Neutrophil (primary cell): ENCODE results near the gene RHBDL2.

Source experiments
- H3K27ac ChIP-seq: fragments of 200-600 bp; sonication (generic); 2 replicates; pipeline ENCODE4 v1.5.1; 2016; ENCODE audit warnings: mild to moderate bottlenecking, moderate library complexity
- H3K27me3 ChIP-seq: fragments of 200-600 bp; sonication (generic); 2 replicates; pipeline ENCODE4 v1.6.0; 2016; ENCODE audit warnings: mild to moderate bottlenecking
- H3K36me3 ChIP-seq: fragments of 200-600 bp; sonication (generic); 2 replicates; pipeline ENCODE4 v1.5.1; 2017
- H3K4me1 ChIP-seq, 2 experiments: fragments of 200-600 bp in 1 of 2; sonication (generic) in 1 of 2; 1 replicate in 1 of 2; 2 replicates in 1 of 2; pipeline versions ENCODE4 v1.5.1 to v1.6.1; 2013 to 2016; ENCODE audit warnings: low read depth in 1 of 2, low read length in 1 of 2, mild to moderate bottlenecking in 1 of 2, moderate library complexity in 1 of 2; ENCODE audit not compliant: control insufficient read depth in 1 of 2, insufficient read depth in 1 of 2
- H3K4me3 ChIP-seq, 2 experiments: fragments of 200-600 bp in 1 of 2; sonication (generic) in 1 of 2; 1 replicate in 1 of 2; 2 replicates in 1 of 2; pipeline ENCODE4 v1.5.1; 2013 to 2016; ENCODE audit warnings: low read depth in 1 of 2, low read length in 1 of 2, mild to moderate bottlenecking in 1 of 2, moderate library complexity in 1 of 2
- H3K9me3 ChIP-seq: fragments of 200-600 bp; sonication (generic); 2 replicates; pipeline ENCODE4 v1.5.1; 2016
- CTCF ChIP-seq: fragments of 200-600 bp; sonication (generic); IDR thresholded peaks from 2 replicates; pipeline ENCODE4 v1.5.1; 2016; ENCODE audit warnings: antibody characterized with exemption

RHBDL2 gene

GRCh38 chr1:38940339-38941047 is 1.1 kb downstream of the RHBDL2 start:
- H3K36me3 ChIP-seq = no peaks in the 10 kb centered on the region
- no peak overlapping the region for H3K4me3 ChIP-seq
- no peaks in the 10 kb centered on the region for H3K9me3 ChIP-seq
- H3K27me3 ChIP-seq = peaks cover 4% of the 10 kb centered on the region
- no peaks in the 10 kb centered on the region for H3K4me1 ChIP-seq
- no peak for TF ChIP-seq CTCF
- no peak overlapping the region for H3K27ac ChIP-seq

- H3K27me3 ChIP-seq = peaks cover 12% of the 10 kb centered on the region
- no peaks in the 10 kb centered on the region for H3K36me3 ChIP-seq
- no peaks in the 10 kb centered on the region for H3K4me1 ChIP-seq
- no peaks in the 10 kb centered on the region for H3K9me3 ChIP-seq
- no peak overlapping the region for H3K27ac ChIP-seq
- no peak overlapping the region for H3K4me3 ChIP-seq
- no peak for TF ChIP-seq CTCF
These were observed 2.8 kb downstream of the RHBDL2 start for GRCh38 chr1:38938722-38939260.

- H3K36me3 ChIP-seq = no peaks in the 10 kb centered on the region
- no peak overlapping the region for H3K4me3 ChIP-seq
- H3K9me3 ChIP-seq = no peaks in the 10 kb centered on the region
- no peak overlapping the region for H3K27ac ChIP-seq
- no peak for TF ChIP-seq CTCF
- peaks cover 14% of the 10 kb centered on the region for H3K27me3 ChIP-seq
- H3K4me1 ChIP-seq = no peaks in the 10 kb centered on the region
These were observed 9.1 kb downstream of the RHBDL2 start for GRCh38 chr1:38932571-38932970.

GRCh38 chr1:38929476-38929875 is 12.2 kb downstream of the RHBDL2 start:
- Histone ChIP-seq H3K27me3 (peaks cover 3% of the 10 kb centered on the region), H3K9me3 (no peaks in the 10 kb centered on the region), H3K4me3 (no peak overlapping the region), H3K4me1 (no peaks in the 10 kb centered on the region), H3K27ac (no peak overlapping the region), H3K36me3 (no peaks in the 10 kb centered on the region)
- no peak for TF ChIP-seq CTCF

- Histone ChIP-seq H3K36me3 (no peaks in the 10 kb centered on the region), H3K27me3 (peaks cover 3% of the 10 kb centered on the region), H3K27ac (no peak overlapping the region), H3K9me3 (no peaks in the 10 kb centered on the region), H3K4me3 (no peak overlapping the region), H3K4me1 (no peaks in the 10 kb centered on the region)
- no peak for TF ChIP-seq CTCF
These were observed 12.6 kb downstream of the RHBDL2 start for GRCh38 chr1:38929054-38929453.
